Endodermal cell (in vitro differentiated cells): Measurements from ENCODE around the gene CCDC92B. TPM values are rescaled to one million over a fixed set of nuclear protein-coding genes. Genes with fewer than 3 reads are reported as not detected.
A peak's percentile ranks its signal among the peaks of the same experiment; 100 is the strongest.

Experiments
- DNase-seq: peaks from one replicate; pipeline ENCODE4 v3.0.0-alpha.2; 2017
- H3K27ac ChIP-seq: 2 replicates; pipeline ENCODE4 v1.5.1; 2013; ENCODE audit warnings: mild to moderate bottlenecking, low read depth, low read length, moderate library complexity
- H3K27me3 ChIP-seq: 2 replicates; pipeline ENCODE4 v1.6.1; 2013; ENCODE audit warnings: mild to moderate bottlenecking, low read length, moderate library complexity; ENCODE audit not compliant: insufficient read depth, control insufficient read depth, poor library complexity, severe bottlenecking
- H3K36me3 ChIP-seq: 2 replicates; pipeline ENCODE4 v1.7.0; 2013; ENCODE audit warnings: mild to moderate bottlenecking, low read length, moderate library complexity; ENCODE audit not compliant: control insufficient read depth, insufficient read depth
- H3K4me1 ChIP-seq: one replicate; pipeline ENCODE4 v1.7.0; 2013; ENCODE audit warnings: low read length; ENCODE audit not compliant: control insufficient read depth, insufficient read depth
- H3K4me3 ChIP-seq: 2 replicates; pipeline ENCODE4 v1.5.1; 2013; ENCODE audit warnings: mild to moderate bottlenecking, low read length, moderate library complexity
- H3K9ac ChIP-seq: 2 replicates; pipeline ENCODE4 v1.6.1; 2013; ENCODE audit warnings: mild to moderate bottlenecking, low read length, moderate library complexity; ENCODE audit not compliant: poor library complexity, severe bottlenecking; ENCODE audit errors: extremely low read depth
- H3K9me3 ChIP-seq: 2 replicates; pipeline ENCODE4 v1.6.1; 2013; ENCODE audit warnings: mild to moderate bottlenecking, low read length, moderate library complexity; ENCODE audit not compliant: control insufficient read depth
- H3K27ac Mint-ChIP-seq: 2 replicates; pipeline ENCODE4 v1.8.0; 2020; ENCODE audit warnings: mixed read lengths
- H3K27me3 Mint-ChIP-seq: 2 replicates; pipeline ENCODE4 v1.8.0; 2021; ENCODE audit warnings: mild to moderate bottlenecking, mixed read lengths; ENCODE audit not compliant: insufficient read depth
- H3K36me3 Mint-ChIP-seq: 2 replicates; pipeline ENCODE4 v1.8.0; 2020; ENCODE audit warnings: low read depth, mixed read lengths
- H3K4me1 Mint-ChIP-seq: 2 replicates; pipeline ENCODE4 v1.8.0; 2020; ENCODE audit warnings: mixed read lengths
- H3K4me3 Mint-ChIP-seq: 2 replicates; pipeline ENCODE4 v1.8.0; 2020; ENCODE audit warnings: mild to moderate bottlenecking, moderate library complexity, mixed read lengths
- H3K9me3 Mint-ChIP-seq: 2 replicates; pipeline ENCODE4 v1.8.0; 2020; ENCODE audit warnings: mild to moderate bottlenecking, mixed read lengths
- WGBS, 2 experiments: methylation state at CpG; one replicate each; pipeline versions ENCODE4 v1.1.5 to v1.1.7; 2013; ENCODE audit warnings: missing lambda C conversion rate in 2 of 2, mixed read lengths in 1 of 2; ENCODE audit not compliant: insufficient coverage in 1 of 2, insufficient read length in 1 of 2; 5-methylcytosine and 5-hydroxymethylcytosine counted together
- total RNA-seq, 2 donors: library from RNA; stranded (reverse); fragmentation: NEBNext Ultra II Directional in 1 of 2; extraction: Animal tissue kit (Norgen Biotek cat#: 25700) in 1 of 2; gene quantifications; 2 replicates in 1 of 2; 3 replicates in 1 of 2; pipeline ENCODE4 v1.2.1, GENCODE V29; 2021
- TF ChIP-seq, protein P1 (sequence below): fragments of 200-600 bp; sonication (generic); conservative IDR thresholded peaks from 2 replicates; pipeline ENCODE4 v1.5.0; 2021; ENCODE audit warnings: antibody characterized with exemption, mild to moderate bottlenecking

Gene CCDC92B
- total RNA-seq, 2 donors from 2014 or later = 4.3 to 5.8 TPM

DNA sequence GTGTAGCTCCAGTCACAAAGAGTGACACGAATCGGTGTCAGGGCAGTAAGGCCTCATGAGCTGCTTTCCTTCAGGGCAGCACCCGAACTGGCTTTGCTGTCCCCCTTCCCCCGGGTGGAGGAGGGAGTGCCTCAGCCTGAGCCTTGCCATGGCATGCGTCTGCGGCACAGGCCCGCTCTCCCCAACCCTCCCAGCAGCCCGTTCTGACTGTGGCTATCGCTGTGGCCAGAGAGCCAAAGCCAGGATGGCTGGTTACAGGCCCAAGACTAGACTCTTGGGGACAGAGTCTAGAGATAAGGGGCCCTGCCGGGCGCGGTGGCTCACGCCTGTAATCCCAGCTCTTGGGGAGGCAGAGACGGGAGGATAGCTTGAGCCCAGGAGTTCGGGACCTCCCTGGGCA is 63.8 kb downstream of the CCDC92B start:
- Mint-ChIP-seq H3K4me3 (no peak overlapping the region), H3K36me3 (peaks cover 33% of the 10 kb centered on the region), H3K27me3 (no peaks in the 10 kb centered on the region), H3K4me1 (peaks cover 30% of the 10 kb centered on the region), H3K27ac (no peak overlapping the region), H3K9me3 (no peaks in the 10 kb centered on the region)
- peak; percentile 72 for DNase-seq
- 92 to 95% methylated on average over 10 to 15 of the region's 15 CpGs for WGBS, 2 experiments
- H3K4me3 ChIP-seq = no peak overlapping the region
- no peaks in the 10 kb centered on the region for H3K4me1 ChIP-seq
- no peak overlapping the region for H3K27ac ChIP-seq
- H3K27me3 ChIP-seq = no peaks in the 10 kb centered on the region
- TF ChIP-seq, protein P1, sequence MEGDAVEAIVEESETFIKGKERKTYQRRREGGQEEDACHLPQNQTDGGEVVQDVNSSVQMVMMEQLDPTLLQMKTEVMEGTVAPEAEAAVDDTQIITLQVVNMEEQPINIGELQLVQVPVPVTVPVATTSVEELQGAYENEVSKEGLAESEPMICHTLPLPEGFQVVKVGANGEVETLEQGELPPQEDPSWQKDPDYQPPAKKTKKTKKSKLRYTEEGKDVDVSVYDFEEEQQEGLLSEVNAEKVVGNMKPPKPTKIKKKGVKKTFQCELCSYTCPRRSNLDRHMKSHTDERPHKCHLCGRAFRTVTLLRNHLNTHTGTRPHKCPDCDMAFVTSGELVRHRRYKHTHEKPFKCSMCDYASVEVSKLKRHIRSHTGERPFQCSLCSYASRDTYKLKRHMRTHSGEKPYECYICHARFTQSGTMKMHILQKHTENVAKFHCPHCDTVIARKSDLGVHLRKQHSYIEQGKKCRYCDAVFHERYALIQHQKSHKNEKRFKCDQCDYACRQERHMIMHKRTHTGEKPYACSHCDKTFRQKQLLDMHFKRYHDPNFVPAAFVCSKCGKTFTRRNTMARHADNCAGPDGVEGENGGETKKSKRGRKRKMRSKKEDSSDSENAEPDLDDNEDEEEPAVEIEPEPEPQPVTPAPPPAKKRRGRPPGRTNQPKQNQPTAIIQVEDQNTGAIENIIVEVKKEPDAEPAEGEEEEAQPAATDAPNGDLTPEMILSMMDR = no peak
- H3K36me3 ChIP-seq = peaks cover 47% of the 10 kb centered on the region
- no peaks in the 10 kb centered on the region for H3K9me3 ChIP-seq
- H3K9ac ChIP-seq = no peak overlapping the region

DNA sequence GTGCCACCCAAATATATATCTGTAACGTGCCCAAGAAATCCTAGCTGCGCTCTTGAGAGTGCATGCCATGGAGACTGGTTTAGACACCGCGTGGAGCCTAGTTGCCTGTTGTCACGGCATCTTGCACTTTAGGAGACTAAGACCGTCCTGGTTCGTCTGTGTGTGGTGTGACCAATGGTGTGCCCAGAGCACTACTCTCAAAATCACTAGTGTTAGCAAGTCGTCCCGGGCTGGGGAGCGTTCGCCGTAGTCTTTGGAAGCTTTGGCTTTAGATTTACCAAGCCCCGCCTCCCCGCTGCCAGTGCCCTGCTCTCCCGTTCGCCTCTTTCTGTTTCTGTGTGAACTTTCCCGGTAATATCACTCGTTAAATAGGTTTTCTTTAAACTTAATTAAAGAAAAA is 64.9 kb downstream of the CCDC92B start:
- peaks cover 30% of the 10 kb centered on the region for H3K4me1 Mint-ChIP-seq
- H3K27ac Mint-ChIP-seq = peak overlapping the region; percentile 45
- H3K9ac ChIP-seq = no peak overlapping the region
- no peak overlapping the region for H3K27ac ChIP-seq
- no peaks in the 10 kb centered on the region for H3K9me3 ChIP-seq
- no peaks in the 10 kb centered on the region for H3K27me3 Mint-ChIP-seq
- peak; percentile 53 for DNase-seq
- peaks cover 59% of the 10 kb centered on the region for H3K36me3 ChIP-seq
- H3K36me3 Mint-ChIP-seq = peaks cover 44% of the 10 kb centered on the region
- H3K4me1 ChIP-seq = no peaks in the 10 kb centered on the region
- TF ChIP-seq, protein P1 = no peak
- no peaks in the 10 kb centered on the region for H3K9me3 Mint-ChIP-seq
- no peak overlapping the region for H3K4me3 ChIP-seq
- H3K27me3 ChIP-seq = no peaks in the 10 kb centered on the region
- 95% methylated on average over 11 to 16 of the region's 18 CpGs for WGBS, 2 experiments
- no peak overlapping the region for H3K4me3 Mint-ChIP-seq

DNA sequence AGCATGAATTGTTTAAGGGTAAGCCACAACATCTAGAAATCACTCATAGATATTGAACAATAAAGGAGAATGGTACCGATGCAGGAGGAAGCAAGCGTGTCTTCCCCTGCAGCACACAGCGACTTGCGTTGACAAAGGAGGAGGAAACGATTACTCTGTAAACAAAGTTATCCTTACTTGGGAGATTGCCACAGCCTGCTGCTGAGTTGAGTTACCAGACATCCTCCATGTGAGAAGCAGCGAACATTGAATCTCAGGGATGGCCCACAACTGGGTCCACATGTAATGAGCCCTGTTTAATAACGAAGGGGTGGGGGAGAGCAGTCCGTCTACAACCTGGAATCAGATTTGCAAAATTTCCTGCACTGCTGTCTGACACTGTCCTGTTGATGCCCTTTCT is 65.5 kb downstream of the CCDC92B start:
- H3K27me3 ChIP-seq = no peaks in the 10 kb centered on the region
- H3K4me1 ChIP-seq = no peaks in the 10 kb centered on the region
- H3K9ac ChIP-seq = no peak overlapping the region
- H3K27me3 Mint-ChIP-seq = no peaks in the 10 kb centered on the region
- H3K9me3 Mint-ChIP-seq = no peaks in the 10 kb centered on the region
- WGBS, 2 experiments = 86 to 90% methylated on average over 7 to 8 of the region's 8 CpGs
- TF ChIP-seq, protein P1 = no peak
- H3K4me3 Mint-ChIP-seq = no peak overlapping the region
- peaks cover 49% of the 10 kb centered on the region for H3K36me3 Mint-ChIP-seq
- no peaks in the 10 kb centered on the region for H3K9me3 ChIP-seq
- H3K27ac ChIP-seq = no peak overlapping the region
- DNase-seq = peak; percentile 45
- H3K4me3 ChIP-seq = no peak overlapping the region
- H3K27ac Mint-ChIP-seq = peak overlapping the region; percentile 28
- peaks cover 65% of the 10 kb centered on the region for H3K36me3 ChIP-seq
- peaks cover 26% of the 10 kb centered on the region for H3K4me1 Mint-ChIP-seq
